ENCODE data around the gene CCDC144A. TPM values are rescaled to one million over a fixed set of nuclear protein-coding genes. Genes with fewer than 3 reads are reported as not detected.
"Not testable (repeated sequence)": the region's sequence is repeated elsewhere in the genome, so short reads cannot be mapped to it uniquely, and the experiment has no call there.

CCDC144A gene
- total RNA-seq, 6 experiments from 2014 or later, result 0.12 to 0.59 (median 0.36) TPM

DNA sequence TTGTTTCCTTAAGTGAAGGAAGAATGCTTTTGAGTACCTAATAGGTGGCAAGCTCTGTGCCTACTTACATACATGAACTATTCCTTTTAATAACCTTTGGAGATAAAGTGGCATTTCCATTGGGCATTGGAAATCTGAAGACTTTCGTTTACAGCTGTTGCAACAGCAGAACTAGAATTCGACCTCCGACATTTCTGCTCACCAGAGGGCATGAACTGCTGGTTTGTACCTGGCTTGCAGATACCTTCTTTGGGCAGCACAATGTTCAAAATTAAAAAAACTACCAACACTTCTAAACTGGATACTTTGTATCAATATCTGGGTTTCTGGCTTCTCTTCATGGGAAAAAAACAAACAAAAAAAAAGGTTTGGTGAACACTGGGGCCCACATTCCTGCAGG, 99.6 kb downstream of the CCDC144A start:
- not testable (repeated sequence) for H3K9me3 Mint-ChIP-seq; H3K4me3 Mint-ChIP-seq; H3K36me3 Mint-ChIP-seq (ENCODE audit: low read depth); H3K27ac Mint-ChIP-seq; DNase-seq; H3K27me3 Mint-ChIP-seq (ENCODE audit: insufficient read depth)
- H3K4me1 Mint-ChIP-seq (ENCODE audit: low read depth), result peaks cover 11% of the 10 kb centered on the region

- H3K36me3 Mint-ChIP-seq (ENCODE audit: low read depth); H3K4me3 Mint-ChIP-seq; DNase-seq; H3K9me3 Mint-ChIP-seq; H3K27ac Mint-ChIP-seq; H3K27me3 Mint-ChIP-seq (ENCODE audit: insufficient read depth): not testable (repeated sequence)
- 0 out of 2 replicates have a peak, but pooled peaks have one; percentile 27 for TF ChIP-seq CTCF (IDR thresholded peaks at IDR 0.05)
- peaks cover 16% of the 10 kb centered on the region for H3K4me1 Mint-ChIP-seq (ENCODE audit: low read depth)
These were observed 100.4 kb downstream of the CCDC144A start for GRCh38 chr17:16790313-16790871.

GRCh38 chr17:16794215-16794614, 104.2 kb downstream of the CCDC144A start:
- not testable (repeated sequence) for H3K9me3 Mint-ChIP-seq; H3K36me3 Mint-ChIP-seq (ENCODE audit: low read depth); H3K4me3 Mint-ChIP-seq; H3K27me3 Mint-ChIP-seq (ENCODE audit: insufficient read depth)
- H3K4me1 Mint-ChIP-seq (ENCODE audit: low read depth), result peaks cover 21% of the 10 kb centered on the region
- peak overlapping the region; percentile 61 for H3K27ac Mint-ChIP-seq
- peak; percentile 1 for DNase-seq

DNA sequence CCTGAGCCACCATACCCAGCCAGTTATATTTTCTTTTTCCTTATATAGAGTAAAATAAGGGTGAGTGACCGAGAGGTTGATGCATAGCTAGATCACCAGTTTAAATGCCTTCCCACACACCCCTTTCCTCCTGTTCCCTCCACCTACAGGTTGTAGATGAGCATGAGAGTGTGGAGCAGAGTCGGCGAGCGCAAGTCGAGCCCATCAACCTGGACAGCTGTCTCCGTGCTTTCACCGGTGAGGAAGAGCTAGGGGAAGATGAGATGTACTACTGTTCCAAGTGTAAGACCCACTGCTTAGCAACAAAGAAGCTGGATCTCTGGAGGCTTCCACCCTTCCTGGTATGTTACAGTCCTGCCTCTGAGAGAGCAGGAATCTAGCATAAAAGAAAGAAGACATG, 105.9 kb downstream of the CCDC144A start:
- not testable (repeated sequence) for H3K9me3 Mint-ChIP-seq; H3K36me3 Mint-ChIP-seq (ENCODE audit: low read depth)

GRCh38 chr17:16804851-16805250, 114.8 kb downstream of the CCDC144A start:
- not testable (repeated sequence) for H3K9me3 Mint-ChIP-seq; H3K27ac Mint-ChIP-seq; H3K36me3 Mint-ChIP-seq (ENCODE audit: low read depth); H3K4me3 Mint-ChIP-seq; H3K4me1 Mint-ChIP-seq (ENCODE audit: low read depth); DNase-seq; H3K27me3 Mint-ChIP-seq (ENCODE audit: insufficient read depth)

More for the DNA sequence above, 105.9 kb downstream of the CCDC144A start:
- H3K4me1 Mint-ChIP-seq (ENCODE audit: low read depth), result peaks cover 12% of the 10 kb centered on the region
- DNase-seq; H3K4me3 Mint-ChIP-seq; H3K27me3 Mint-ChIP-seq (ENCODE audit: insufficient read depth): not testable (repeated sequence)
- H3K27ac Mint-ChIP-seq, result peak overlapping the region; percentile 38; the same call in 1 of the 2 replicates

DNA sequence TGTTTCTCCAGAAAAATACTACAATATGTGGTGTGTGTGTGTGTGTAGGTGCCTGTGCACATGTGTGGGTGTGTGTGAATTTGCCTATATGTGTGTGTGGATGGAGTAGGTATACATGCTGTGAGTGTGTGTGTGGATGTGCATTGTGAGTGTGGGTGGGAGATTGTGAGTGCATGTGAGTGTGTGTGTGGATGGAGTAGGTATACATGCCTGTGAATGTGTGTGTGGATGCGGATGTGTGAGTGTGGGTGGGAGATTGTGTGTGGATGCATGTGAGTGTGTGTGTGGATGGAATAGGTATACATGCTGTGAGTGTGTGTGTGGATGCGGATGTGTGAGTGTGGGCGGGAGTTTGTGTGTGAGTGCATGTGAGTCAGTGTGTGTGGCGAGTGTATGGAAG, 116.6 kb downstream of the CCDC144A start:
- not testable (repeated sequence) for H3K4me3 Mint-ChIP-seq; H3K4me1 Mint-ChIP-seq (ENCODE audit: low read depth); H3K27me3 Mint-ChIP-seq (ENCODE audit: insufficient read depth); H3K9me3 Mint-ChIP-seq; H3K36me3 Mint-ChIP-seq (ENCODE audit: low read depth); DNase-seq; H3K27ac Mint-ChIP-seq

DNA sequence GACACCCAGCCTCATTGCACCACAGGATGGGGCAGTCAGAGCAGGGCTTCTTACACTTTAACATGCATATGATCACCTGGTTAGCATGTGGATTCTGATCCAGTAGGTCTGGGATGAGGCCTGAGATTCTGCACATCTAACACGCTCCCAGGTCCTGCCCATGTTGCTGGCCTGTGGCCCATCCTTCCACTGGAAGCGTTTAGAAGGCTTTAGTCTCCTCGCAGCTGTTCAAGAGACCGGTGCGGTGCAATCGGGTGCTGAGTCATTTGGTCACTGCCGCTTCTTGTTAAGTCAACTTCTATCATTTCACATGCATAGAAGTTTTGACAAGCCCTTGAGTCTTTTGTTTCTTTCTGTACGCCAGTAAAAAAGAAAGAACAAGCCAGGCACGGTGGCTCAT, 117.6 kb downstream of the CCDC144A start:
- H3K27me3 Mint-ChIP-seq (ENCODE audit: insufficient read depth); DNase-seq; H3K36me3 Mint-ChIP-seq (ENCODE audit: low read depth); H3K9me3 Mint-ChIP-seq; H3K4me1 Mint-ChIP-seq (ENCODE audit: low read depth); H3K4me3 Mint-ChIP-seq; H3K27ac Mint-ChIP-seq: not testable (repeated sequence)

- not testable (repeated sequence) for H3K27me3 Mint-ChIP-seq (ENCODE audit: insufficient read depth); H3K36me3 Mint-ChIP-seq (ENCODE audit: low read depth); H3K4me3 Mint-ChIP-seq; H3K9me3 Mint-ChIP-seq; H3K4me1 Mint-ChIP-seq (ENCODE audit: low read depth); H3K27ac Mint-ChIP-seq; DNase-seq
These were observed 120.2 kb downstream of the CCDC144A start for GRCh38 chr17:16810236-16810635.

GRCh38 chr17:16812126-16812525, 122.1 kb downstream of the CCDC144A start:
- not testable (repeated sequence) for H3K9me3 Mint-ChIP-seq; H3K27ac Mint-ChIP-seq; DNase-seq; H3K27me3 Mint-ChIP-seq (ENCODE audit: insufficient read depth); H3K4me1 Mint-ChIP-seq (ENCODE audit: low read depth); H3K4me3 Mint-ChIP-seq; H3K36me3 Mint-ChIP-seq (ENCODE audit: low read depth)

GRCh38 chr17:16814439-16814838, 124.4 kb downstream of the CCDC144A start:
- no peaks in the 10 kb centered on the region for H3K36me3 Mint-ChIP-seq (ENCODE audit: low read depth)
- no peaks in the 10 kb centered on the region for H3K4me1 Mint-ChIP-seq (ENCODE audit: low read depth)
- TF ChIP-seq CTCF (IDR thresholded peaks at IDR 0.05), result no peak
- no peaks in the 10 kb centered on the region for H3K9me3 Mint-ChIP-seq
- no peak overlapping the region for H3K27ac Mint-ChIP-seq
- no peak overlapping the region for H3K4me3 Mint-ChIP-seq
- peaks cover 15% of the 10 kb centered on the region for H3K27me3 Mint-ChIP-seq (ENCODE audit: insufficient read depth)
- no peak for DNase-seq
